Transverse colon (tissue), 4 donors: ENCODE results near the gene GTF2A1L.
"Not testable (repeated sequence)": the region's sequence is repeated elsewhere in the genome, so short reads cannot be mapped to it uniquely, and the experiment has no call there.

Experiments
- CTCF ChIP-seq, 5 experiments: fragments of 200-600 bp in 3 of 5; fragments of 450-650 bp in 2 of 5; sonication (generic) in 3 of 5; IDR thresholded peaks; 1 replicate in 2 of 5; 2 replicates in 3 of 5; pipeline ENCODE4 v1.5.1; 2016 to 2017; ENCODE audit warnings: antibody characterized with exemption in 5 of 5, inconsistent platforms in 3 of 5, mild to moderate bottlenecking in 2 of 5, moderate library complexity in 1 of 5
- POLR2AphosphoS5 ChIP-seq, 3 donors: sonication (generic); formaldehyde crosslinking; IDR thresholded peaks; one replicate each; pipeline ENCODE4 v1.6.1; 2016; ENCODE audit warnings: antibody characterized with exemption in 3 of 3

- TF ChIP-seq CTCF, POLR2AphosphoS5 (IDR thresholded peaks at IDR 0.05): not testable (repeated sequence)
These were observed 3.1 kb upstream of the GTF2A1L start for GRCh38 chr2:48614581-48614980.
